Measurements from ENCODE around the gene TRIM10. TPM values are rescaled to one million over a fixed set of nuclear protein-coding genes. Genes with fewer than 3 reads are reported as not detected.

The TRIM10 gene
- 0.95 and 1.4 TPM in 2 replicates for total RNA-seq (2022)
- percentile 32 among the genes with signal in this experiment for Bru-seq, nascent RNA
- percentile 45 among the genes with signal in this experiment for BruChase-seq, experiment 1, labeled RNA remaining after a 2-hour chase
- percentile 52 among the genes with signal in this experiment for BruChase-seq, experiment 2, labeled RNA remaining after a 6-hour chase
- long read RNA-seq: 0 reads

GRCh38 chr6:30160785-30161531 lies at the start of gene TRIM10:
TRIM10 (minus strand) TSS chr6:30161211; CDS start chr6:30160858, 353 bp downstream.
- H3K36me3 ChIP-seq (ENCODE audit: control insufficient read depth, insufficient read depth, low read length): no peaks in the 10 kb centered on the region
- no peaks in the 10 kb centered on the region for H3K27me3 ChIP-seq (replicated peaks; ENCODE audit: control insufficient read depth, insufficient read depth, low read length)
- TF ChIP-seq CTCF (IDR thresholded peaks at IDR 0.05; ENCODE audit: insufficient read depth in 1 of 2, low read depth in 1 of 2, low read length in 1 of 2, severe bottlenecking in 1 of 2, unreplicated experiment in 1 of 2): no peak
- Mint-ChIP-seq H3K4me3 (ENCODE audit: unreplicated experiment) (peak within 1 kb of the TSS; percentile 92), H3K4me1 (ENCODE audit: low read depth, unreplicated experiment) (peaks cover 14% of the 10 kb centered on the region), H3K27me3 (ENCODE audit: insufficient read depth, unreplicated experiment) (no peaks in the 10 kb centered on the region), H3K27ac (ENCODE audit: unreplicated experiment) (no peak within 1 kb of the TSS), H3K36me3 (ENCODE audit: insufficient read depth, unreplicated experiment) (no peaks in the 10 kb centered on the region), H3K9me3 (ENCODE audit: unreplicated experiment) (no peaks in the 10 kb centered on the region)
- no peak within 1 kb of the TSS for H3K4me3 ChIP-seq (ENCODE audit: low read depth, low read length)
- no TSS peak for BruUV-seq (replicated peaks)
- H3K9me3 ChIP-seq: no peaks in the 10 kb centered on the region
- ChIA-PET CTCF (no interaction called here), POLR2A (no interaction called here)
- H3K4me1 ChIP-seq: no peaks in the 10 kb centered on the region
- intact Hi-C loops (cut with micrococcal nuclease; ENCODE audit: unreplicated experiment): loop anchor here (5.0 kb wide), 1 partner anchor 99 kb away; the partner anchor contains the start of gene POLR1H
- no peak for DNase-seq

- peak overlapping the region; percentile 68 for H3K4me3 Mint-ChIP-seq (ENCODE audit: unreplicated experiment)
- H3K36me3 ChIP-seq (ENCODE audit: control insufficient read depth, insufficient read depth, low read length): 0 out of 2 replicates have a peak, but pooled peaks cover 2% of the 10 kb centered on the region
- no peak for DNase-seq
- H3K4me3 ChIP-seq (ENCODE audit: low read depth, low read length): peak overlapping the region; percentile 22
- H3K27ac Mint-ChIP-seq (ENCODE audit: unreplicated experiment): peak overlapping the region; percentile 82
- no peaks in the 10 kb centered on the region for H3K27me3 Mint-ChIP-seq (ENCODE audit: insufficient read depth, unreplicated experiment)
- peaks cover 45% of the 10 kb centered on the region for H3K4me1 Mint-ChIP-seq (ENCODE audit: low read depth, unreplicated experiment)
- POLR2A ChIA-PET: interaction anchor here (0.5 to 1.1 kb wide), 3 partner anchors 22 to 118 kb away, joined by 3 to 6 read pairs (median 3); no protein-coding TSS in a partner anchor
- intact Hi-C loops (cut with micrococcal nuclease; ENCODE audit: unreplicated experiment): loop anchor here (2.0 kb wide), 1 partner anchor 45 kb away; the partner anchor contains the start of gene TRIM15
- H3K9me3 Mint-ChIP-seq (ENCODE audit: unreplicated experiment): no peaks in the 10 kb centered on the region
- no peaks in the 10 kb centered on the region for H3K27me3 ChIP-seq (replicated peaks; ENCODE audit: control insufficient read depth, insufficient read depth, low read length)
- CTCF ChIA-PET: interaction anchor here (1.1 kb wide), 1 partner anchor 14 kb away, joined by 3 read pairs; no protein-coding TSS in a partner anchor
- no peaks in the 10 kb centered on the region for H3K9me3 ChIP-seq
- TSS peak; percentile 94 for BruUV-seq (replicated peaks)
- no peak for TF ChIP-seq CTCF (IDR thresholded peaks at IDR 0.05; ENCODE audit: insufficient read depth in 1 of 2, low read depth in 1 of 2, low read length in 1 of 2, severe bottlenecking in 1 of 2, unreplicated experiment in 1 of 2)
- peaks cover 32% of the 10 kb centered on the region for H3K36me3 Mint-ChIP-seq (ENCODE audit: insufficient read depth, unreplicated experiment)
- peaks cover 52% of the 10 kb centered on the region for H3K4me1 ChIP-seq
Observed at GRCh38 chr6:30207619-30208295, 46.7 kb upstream of the TRIM10 start.

Measured in Caco-2 (cell line).